IMR-90 (cell line): ENCODE measurements around the gene TAS2R50. TPM values are rescaled to one million over a fixed set of nuclear protein-coding genes. Genes with fewer than 3 reads are reported as not detected.

ENCODE experiments used
- ATAC-seq: fragments of 200-7000 bp; cut with Tn5 transposase; 2 replicates; pipeline ENCODE4 v1.9.1; 2020; ENCODE audit warnings: low read depth, mild to moderate bottlenecking, moderate library complexity
- BruUV-seq: library from RNA; stranded (reverse); fragments of 400-500 nt; replicated peaks from 2 replicates; lab custom pipeline; 2021; lab: Mats Ljungman, UMichigan
- CTCF ChIA-PET: fragments of 300-600 bp; formaldehyde crosslinking; extraction: SDS; loops from one replicate; lab custom pipeline; 2021; ENCODE audit warnings: antibody characterized with exemption; lab: Yijun Ruan, JAX
- POLR2A ChIA-PET: fragments of 300-600 bp; sonication (Branson Sonifier 250); formaldehyde crosslinking; loops from one replicate; lab custom pipeline; 2022; ENCODE audit warnings: antibody characterized with exemption; ENCODE audit not compliant: unreplicated experiment; lab: Charles Lee
- DNase-seq: peaks from one replicate; pipeline ENCODE4 v3.0.0; 2013
- H2AFZ ChIP-seq: replicated peaks from 2 replicates; pipeline ENCODE3; 2013; ENCODE audit warnings: low read length, mild to moderate bottlenecking; ENCODE audit not compliant: poor library complexity
- H2AK5ac ChIP-seq: 2 replicates; pipeline ENCODE4 v1.6.1; 2013; ENCODE audit warnings: low read depth, low read length, inconsistent platforms
- H2AK9ac ChIP-seq: replicated peaks from 2 replicates; pipeline ENCODE3; 2013; ENCODE audit warnings: mild to moderate bottlenecking, low read depth, low read length, moderate library complexity; ENCODE audit not compliant: poor library complexity
- H2BK120ac ChIP-seq: 2 replicates; pipeline ENCODE4 v1.6.1; 2013; ENCODE audit warnings: low read depth, low read length, inconsistent platforms
- H2BK15ac ChIP-seq: 3 replicates; pipeline ENCODE4 v1.6.1; 2013; ENCODE audit warnings: low read depth, low read length, inconsistent platforms
- H2BK20ac ChIP-seq: 2 replicates; pipeline ENCODE4 v1.6.1; 2013; ENCODE audit warnings: low read depth, mild to moderate bottlenecking, inconsistent platforms, low read length, moderate library complexity
- H2BK5ac ChIP-seq: 2 replicates; pipeline ENCODE4 v1.6.1; 2013; ENCODE audit warnings: mild to moderate bottlenecking, low read depth, low read length, inconsistent platforms; ENCODE audit not compliant: poor library complexity, severe bottlenecking
- H3K14ac ChIP-seq: replicated peaks from 2 replicates; pipeline ENCODE4 v1.6.1; 2013; ENCODE audit warnings: low read depth, low read length, inconsistent platforms
- H3K18ac ChIP-seq: 2 replicates; pipeline ENCODE4 v1.6.1; 2013; ENCODE audit warnings: low read depth, low read length, control low read depth
- H3K23ac ChIP-seq: 2 replicates; pipeline ENCODE4 v1.6.1; 2013; ENCODE audit warnings: low read depth, low read length, inconsistent platforms
- H3K27ac ChIP-seq: 2 replicates; pipeline ENCODE4 v1.5.1; 2013; ENCODE audit warnings: mild to moderate bottlenecking, control low read depth, low read length; ENCODE audit not compliant: insufficient read depth
- H3K27me3 ChIP-seq: 2 replicates; pipeline ENCODE4 v1.6.1; 2013; ENCODE audit warnings: low read length; ENCODE audit not compliant: control insufficient read depth, insufficient read depth
- H3K36me3 ChIP-seq: 2 replicates; pipeline ENCODE4 v1.6.1; 2013; ENCODE audit warnings: low read length, mixed read lengths; ENCODE audit not compliant: control insufficient read depth, insufficient read depth
- H3K4ac ChIP-seq: 2 replicates; pipeline ENCODE4 v1.6.1; 2013; ENCODE audit warnings: low read depth, low read length, inconsistent platforms
- H3K4me1 ChIP-seq: 2 replicates; pipeline ENCODE4 v1.6.1; 2013; ENCODE audit warnings: low read length, mixed read lengths; ENCODE audit not compliant: control insufficient read depth, insufficient read depth
- H3K4me2 ChIP-seq: 2 replicates; pipeline ENCODE4 v1.6.1; 2013; ENCODE audit warnings: low read depth, mild to moderate bottlenecking, control low read depth, low read length, moderate library complexity
- H3K4me3 ChIP-seq: 2 replicates; pipeline ENCODE4 v1.5.1; 2013; ENCODE audit warnings: low read depth, mild to moderate bottlenecking, control low read depth, low read length, moderate library complexity; ENCODE audit not compliant: insufficient read depth
- H3K56ac ChIP-seq: 2 replicates; pipeline ENCODE4 v1.6.1; 2013; ENCODE audit warnings: low read length, inconsistent platforms; ENCODE audit not compliant: insufficient read depth; ENCODE audit errors: extremely low read depth
- H3K79me1 ChIP-seq, 2 experiments: 2 replicates each; pipeline ENCODE4 v1.6.1; 2013; ENCODE audit warnings: low read length in 2 of 2, inconsistent platforms in 1 of 2, low read depth in 1 of 2
- H3K9ac ChIP-seq: 2 replicates; pipeline ENCODE4 v1.6.1; 2013; ENCODE audit warnings: low read depth, low read length, control low read depth
- H3K9me1 ChIP-seq: 2 replicates; pipeline ENCODE4 v1.6.1; 2013; ENCODE audit warnings: low read length, inconsistent platforms; ENCODE audit not compliant: insufficient read depth
- H3K9me3 ChIP-seq: 2 replicates; pipeline ENCODE4 v1.6.1; 2013; ENCODE audit warnings: low read length; ENCODE audit not compliant: control insufficient read depth, insufficient read depth
- H4K20me1 ChIP-seq: 2 replicates; pipeline ENCODE4 v1.6.1; 2013; ENCODE audit warnings: low read length, inconsistent platforms; ENCODE audit not compliant: insufficient read depth
- H4K5ac ChIP-seq: 2 replicates; pipeline ENCODE4 v1.6.1; 2013; ENCODE audit warnings: mild to moderate bottlenecking, low read depth, low read length, control low read depth
- H4K8ac ChIP-seq, 2 experiments: 2 replicates each; pipeline ENCODE4 v1.6.1; 2013; ENCODE audit warnings: low read depth in 2 of 2, low read length in 2 of 2, control low read depth in 1 of 2, inconsistent platforms in 1 of 2
- H4K91ac ChIP-seq: 2 replicates; pipeline ENCODE4 v1.6.1; 2013; ENCODE audit warnings: low read depth, low read length, inconsistent platforms; ENCODE audit not compliant: insufficient read depth
- CHD1 ChIP-seq: IDR thresholded peaks from 2 replicates; pipeline ENCODE4 v1.6.1; 2012; ENCODE audit warnings: low read depth, low read length, improper control_type of control experiment
- SMC3 ChIP-seq: fragments of 150-350 bp; IDR thresholded peaks from 2 replicates; pipeline ENCODE4 v1.6.1; 2016; ENCODE audit warnings: low read depth, mild to moderate bottlenecking, antibody characterized with exemption, low read length, moderate library complexity
- WGBS, 2 experiments: methylation state at CpG; one replicate each; pipeline versions ENCODE4 v1.1.5 to v1.1.7; 2013; ENCODE audit warnings: missing lambda C conversion rate in 2 of 2; ENCODE audit not compliant: insufficient read length in 1 of 2; ENCODE audit errors: extremely low coverage in 2 of 2; 5-methylcytosine and 5-hydroxymethylcytosine counted together
- dilution Hi-C: fragments of 300-500 bp; cut with HindIII; formaldehyde crosslinking; loops from one replicate; pipeline ENCODE4 v1.14.3; 2018; ENCODE audit warnings: low sequenced_read_pairs; ENCODE audit not compliant: unreplicated experiment
- in situ Hi-C: fragments of 300-500 bp; cut with MboI; formaldehyde crosslinking; loops from 3 replicates; pipeline ENCODE4 v1.14.3; 2019; ENCODE audit warnings: low sequenced_read_pairs, inconsistent platforms, mixed read lengths
- intact Hi-C: fragments of 100-400 bp; cut with micrococcal nuclease; formaldehyde crosslinking; loops from 2 replicates; pipeline ENCODE4 v1.10.0; 2022
- polyA plus RNA-seq, 3 experiments: library from polyadenylated mRNA; depleted of rRNA; stranded (reverse); fragments of >200 nt; gene quantifications; 2 replicates each; pipeline ENCODE4 v1.2.3, GENCODE V29; 2012; ENCODE audit warnings: low replicate concordance in 1 of 3
- total RNA-seq: library from RNA; depleted of rRNA; stranded (reverse); fragments of >200 nt; gene quantifications from 2 replicates; pipeline ENCODE4 v1.2.3, GENCODE V29; 2012

TAS2R50 gene
- total and polyA plus RNA-seq, 2 of the 4 experiments (the other 2 are of a cell fraction) = 2.3 TPM; not detected in 1

- H2AK9ac ChIP-seq = no peak overlapping the region
- ChIA-PET POLR2A (no interaction called here), CTCF (no interaction called here)
- no peaks in the 10 kb centered on the region for H3K27me3 ChIP-seq
- no CpG with 5 or more reads among the region's 4 CpGs for WGBS, 2 experiments
- no TSS peak for BruUV-seq
- no peak for DNase-seq
- H3K4ac ChIP-seq = no peak overlapping the region
- H3K27ac ChIP-seq = no peak overlapping the region
- H3K23ac ChIP-seq = no peak overlapping the region
- no peaks in the 10 kb centered on the region; a peak in 1 of 4 replicates for H3K79me1 ChIP-seq
- dilution Hi-C loops (no loop called here), intact Hi-C loops (no loop called here), in situ Hi-C loops (no loop called here)
- H3K4me1 ChIP-seq = peaks cover 2% of the 10 kb centered on the region; the same call in 1 of the 2 replicates
- H3K4me3 ChIP-seq = no peak overlapping the region
- TF ChIP-seq CHD1 (no peak), SMC3 (no peak)
- no peak overlapping the region for H4K91ac ChIP-seq
- no peak for ATAC-seq
- H3K14ac ChIP-seq = no peak overlapping the region
- no peak overlapping the region for H2AFZ ChIP-seq
- H3K56ac ChIP-seq = no peak overlapping the region
- H4K20me1 ChIP-seq = no peaks in the 10 kb centered on the region
- no peak overlapping the region for H4K8ac ChIP-seq
- H3K36me3 ChIP-seq = no peaks in the 10 kb centered on the region
- H2BK15ac ChIP-seq = no peak overlapping the region
- H3K9me3 ChIP-seq = no peaks in the 10 kb centered on the region
- H4K5ac ChIP-seq = no peak overlapping the region
- no peak overlapping the region for H2BK5ac ChIP-seq
- no peak overlapping the region for H3K4me2 ChIP-seq
- no peak overlapping the region for H3K9ac ChIP-seq
- H2BK120ac ChIP-seq = no peak overlapping the region
- no peak overlapping the region for H3K18ac ChIP-seq
- no peak overlapping the region for H2BK20ac ChIP-seq
- no peaks in the 10 kb centered on the region; the same call in 1 of the 2 replicates for H3K9me1 ChIP-seq
- no peak overlapping the region for H2AK5ac ChIP-seq
Observed at GRCh38 chr12:10941916-10942607, 44.6 kb downstream of the TAS2R50 start.
